Measurements from ENCODE around the gene VIT.

The VIT gene, protein sequence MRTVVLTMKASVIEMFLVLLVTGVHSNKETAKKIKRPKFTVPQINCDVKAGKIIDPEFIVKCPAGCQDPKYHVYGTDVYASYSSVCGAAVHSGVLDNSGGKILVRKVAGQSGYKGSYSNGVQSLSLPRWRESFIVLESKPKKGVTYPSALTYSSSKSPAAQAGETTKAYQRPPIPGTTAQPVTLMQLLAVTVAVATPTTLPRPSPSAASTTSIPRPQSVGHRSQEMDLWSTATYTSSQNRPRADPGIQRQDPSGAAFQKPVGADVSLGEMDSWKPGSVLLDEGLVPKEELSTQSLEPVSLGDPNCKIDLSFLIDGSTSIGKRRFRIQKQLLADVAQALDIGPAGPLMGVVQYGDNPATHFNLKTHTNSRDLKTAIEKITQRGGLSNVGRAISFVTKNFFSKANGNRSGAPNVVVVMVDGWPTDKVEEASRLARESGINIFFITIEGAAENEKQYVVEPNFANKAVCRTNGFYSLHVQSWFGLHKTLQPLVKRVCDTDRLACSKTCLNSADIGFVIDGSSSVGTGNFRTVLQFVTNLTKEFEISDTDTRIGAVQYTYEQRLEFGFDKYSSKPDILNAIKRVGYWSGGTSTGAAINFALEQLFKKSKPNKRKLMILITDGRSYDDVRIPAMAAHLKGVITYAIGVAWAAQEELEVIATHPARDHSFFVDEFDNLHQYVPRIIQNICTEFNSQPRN

DNA sequence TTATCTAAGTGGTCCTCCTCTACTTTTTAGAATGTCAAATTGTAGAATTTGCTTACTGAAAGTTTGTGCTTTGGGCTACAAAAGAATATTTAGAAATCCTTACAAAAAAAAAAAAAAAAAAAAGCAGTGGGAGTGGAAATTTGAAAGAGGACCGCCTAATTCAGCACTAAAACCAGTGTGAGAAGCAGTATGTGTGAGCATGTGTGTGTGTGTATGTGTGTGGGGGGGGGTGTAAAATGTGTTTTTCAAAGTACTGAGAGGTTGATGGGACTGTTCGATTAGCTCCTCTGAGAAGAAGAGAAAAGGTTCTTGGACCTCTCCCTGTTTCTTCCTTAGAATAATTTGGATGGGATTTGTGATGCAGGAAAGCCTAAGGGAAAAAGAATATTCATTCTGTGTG, at the start of gene VIT:
VIT (plus strand) TSS at position 175 of the 400 bp plus-strand sequence. CDS start 19,664 bp downstream, outside the sequence.
- TF ChIP-seq, protein P1, sequence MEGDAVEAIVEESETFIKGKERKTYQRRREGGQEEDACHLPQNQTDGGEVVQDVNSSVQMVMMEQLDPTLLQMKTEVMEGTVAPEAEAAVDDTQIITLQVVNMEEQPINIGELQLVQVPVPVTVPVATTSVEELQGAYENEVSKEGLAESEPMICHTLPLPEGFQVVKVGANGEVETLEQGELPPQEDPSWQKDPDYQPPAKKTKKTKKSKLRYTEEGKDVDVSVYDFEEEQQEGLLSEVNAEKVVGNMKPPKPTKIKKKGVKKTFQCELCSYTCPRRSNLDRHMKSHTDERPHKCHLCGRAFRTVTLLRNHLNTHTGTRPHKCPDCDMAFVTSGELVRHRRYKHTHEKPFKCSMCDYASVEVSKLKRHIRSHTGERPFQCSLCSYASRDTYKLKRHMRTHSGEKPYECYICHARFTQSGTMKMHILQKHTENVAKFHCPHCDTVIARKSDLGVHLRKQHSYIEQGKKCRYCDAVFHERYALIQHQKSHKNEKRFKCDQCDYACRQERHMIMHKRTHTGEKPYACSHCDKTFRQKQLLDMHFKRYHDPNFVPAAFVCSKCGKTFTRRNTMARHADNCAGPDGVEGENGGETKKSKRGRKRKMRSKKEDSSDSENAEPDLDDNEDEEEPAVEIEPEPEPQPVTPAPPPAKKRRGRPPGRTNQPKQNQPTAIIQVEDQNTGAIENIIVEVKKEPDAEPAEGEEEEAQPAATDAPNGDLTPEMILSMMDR (IDR thresholded peaks at IDR 0.05; ENCODE audit: low read depth, low read length), result no peak
- H3K4me3 ChIP-seq (ENCODE audit: low read depth, low read length), result no peak within 1 kb of the TSS

DNA sequence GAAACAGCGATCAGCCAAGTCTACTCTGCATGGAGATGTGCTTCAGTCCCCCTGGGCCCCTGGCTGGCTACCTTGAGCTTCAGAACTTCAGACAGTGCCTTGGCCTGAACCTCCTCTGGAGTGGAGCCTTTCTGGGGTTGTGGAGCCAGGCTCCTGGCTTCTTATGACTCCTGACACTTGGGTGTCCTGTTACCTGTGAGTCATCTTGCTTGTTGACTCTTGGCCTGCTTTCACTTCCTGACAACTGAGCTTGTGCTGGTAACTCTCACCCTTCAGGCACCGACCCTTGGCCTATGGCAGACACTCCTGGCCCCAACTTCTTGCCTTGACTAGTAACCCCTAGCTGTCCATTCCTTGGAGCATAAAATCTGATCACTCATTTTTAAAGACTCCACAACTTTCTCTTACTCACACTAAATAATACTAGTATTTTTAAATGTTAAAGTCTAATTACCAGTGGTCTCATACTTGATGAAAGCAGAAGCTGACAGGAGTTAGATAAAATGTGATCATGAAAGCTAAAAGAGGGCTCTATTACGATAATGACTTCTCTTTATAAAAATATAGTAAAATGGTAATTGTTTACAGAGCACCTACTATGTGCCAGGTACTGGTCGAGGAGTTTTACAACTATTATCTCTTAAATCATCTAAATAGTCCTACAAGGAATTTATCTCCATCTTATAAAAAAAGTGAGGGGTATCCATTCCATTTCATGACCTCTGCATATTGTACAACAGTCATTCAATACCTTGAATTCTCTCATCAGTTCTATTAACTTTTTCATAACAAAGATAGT, 46.3 kb upstream of the VIT start:
- H3K4me3 ChIP-seq (ENCODE audit: low read depth, low read length), result no peak overlapping the region
- TF ChIP-seq, protein P1 (IDR thresholded peaks at IDR 0.05; ENCODE audit: low read depth, low read length), result no peak

- H3K4me3 ChIP-seq (ENCODE audit: low read depth, low read length), result no peak overlapping the region
- TF ChIP-seq, protein P1 (IDR thresholded peaks at IDR 0.05; ENCODE audit: low read depth, low read length), result no peak
These were observed 43.4 kb upstream of the VIT start for GRCh38 chr2:36653155-36653554.

- TF ChIP-seq, protein P1 (IDR thresholded peaks at IDR 0.05; ENCODE audit: low read depth, low read length), result no peak
- H3K4me3 ChIP-seq (ENCODE audit: low read depth, low read length), result no peak overlapping the region
These were observed 42.4 kb upstream of the VIT start for GRCh38 chr2:36653967-36654694.

DNA sequence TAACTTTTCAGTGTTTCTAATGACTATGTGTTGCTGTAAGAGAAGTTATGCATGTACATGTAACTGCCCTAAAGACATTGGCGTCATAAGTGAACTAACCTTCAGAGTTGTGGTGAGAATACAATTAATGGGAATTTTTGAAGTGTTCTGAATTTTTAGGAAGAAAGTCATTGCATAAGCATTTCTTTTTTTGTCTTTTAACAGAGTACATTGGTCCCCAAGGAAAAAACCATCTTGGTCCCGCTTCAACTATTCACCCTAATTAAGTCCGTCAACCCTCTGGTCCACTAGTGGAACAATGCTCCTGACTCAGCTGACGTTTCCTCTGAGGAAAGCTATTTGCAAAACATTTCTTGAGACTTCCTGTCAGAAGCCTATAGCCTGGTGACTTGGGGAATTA, 41.1 kb upstream of the VIT start:
- TF ChIP-seq, protein P1 (IDR thresholded peaks at IDR 0.05; ENCODE audit: low read depth, low read length), result no peak
- H3K4me3 ChIP-seq (ENCODE audit: low read depth, low read length), result no peak overlapping the region

GRCh38 chr2:36657703-36658102, 38.8 kb upstream of the VIT start:
- TF ChIP-seq, protein P1 (IDR thresholded peaks at IDR 0.05; ENCODE audit: low read depth, low read length), result no peak
- no peak overlapping the region for H3K4me3 ChIP-seq (ENCODE audit: low read depth, low read length)
